ENCODE measurements around the gene BHLHA15. TPM values are rescaled to one million over a fixed set of nuclear protein-coding genes. Genes with fewer than 3 reads are reported as not detected.

BHLHA15 gene
- total RNA-seq = 0.20 and 0.44 TPM in 2 replicates

DNA sequence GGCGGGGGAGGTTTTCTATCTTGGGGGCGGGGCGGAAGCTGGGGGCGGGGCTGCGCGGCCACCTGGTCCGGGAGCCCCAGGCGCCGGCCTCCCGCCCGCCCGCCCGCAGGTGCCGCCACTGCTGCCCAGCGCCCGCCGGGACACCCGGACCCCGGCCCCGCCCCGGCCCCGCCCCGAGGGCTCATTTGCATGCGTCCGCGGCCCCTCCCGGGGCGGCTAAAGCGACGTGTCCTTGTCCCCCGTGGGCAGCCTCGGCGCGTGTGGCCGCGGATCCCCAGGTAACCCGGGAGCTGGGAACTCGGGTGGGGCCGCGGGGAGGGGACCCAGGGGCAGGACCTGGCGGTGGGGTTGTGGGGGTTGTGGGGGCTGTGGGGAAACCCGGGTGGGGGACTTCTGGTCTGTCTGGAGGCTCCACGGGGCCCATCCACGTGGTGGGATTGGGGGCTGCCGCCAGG lies at the start of gene BHLHA15:
BHLHA15 (plus strand) TSS at position 219 of the 455 bp plus-strand sequence. CDS start 871 bp downstream, outside the sequence.
- peak in 1 of 2 donors; percentile 19 for DNase-seq (ENCODE audit: low read depth in 2 of 2)

DNA sequence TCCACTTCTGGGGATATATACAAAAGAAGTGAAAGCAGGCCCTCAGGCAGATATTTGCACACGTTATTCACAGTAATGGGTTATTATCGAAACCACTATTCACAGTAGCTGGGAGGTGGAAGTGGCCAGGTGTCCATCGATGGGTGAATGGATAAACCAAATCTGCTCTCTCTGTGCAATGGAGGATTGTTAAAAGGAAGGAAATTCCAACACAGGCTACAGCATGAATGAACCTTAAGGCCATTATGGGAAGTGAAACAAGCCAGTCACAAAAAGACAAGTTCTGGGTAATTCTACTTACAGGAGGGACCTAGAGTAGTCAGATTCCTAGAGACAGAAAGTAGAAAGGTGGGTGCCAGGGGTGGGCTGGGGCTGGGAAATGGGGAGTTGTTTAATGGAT lies 48.5 kb upstream of the BHLHA15 start:
- DNase-seq (ENCODE audit: low read depth in 2 of 2) = no peak

DNA sequence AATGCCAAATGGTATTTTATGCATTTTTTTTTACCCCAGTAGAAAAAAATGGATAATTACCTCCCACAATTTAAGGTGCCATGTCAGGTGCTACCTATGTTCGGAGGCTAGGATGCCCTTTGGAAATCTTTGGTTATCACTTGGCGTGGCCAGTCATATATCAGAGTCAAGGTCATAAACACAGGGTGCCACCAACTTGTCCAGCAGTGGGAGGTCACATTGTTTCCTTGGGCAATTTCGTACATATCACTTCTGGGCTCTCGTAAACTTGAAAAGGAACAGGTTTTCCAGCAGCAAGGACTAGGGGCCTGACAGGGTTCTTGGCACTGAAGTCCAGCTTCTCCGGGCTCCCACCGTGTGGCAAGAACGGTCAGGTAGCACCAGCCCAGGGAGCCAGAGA lies 48.0 kb upstream of the BHLHA15 start:
- no peak for DNase-seq (ENCODE audit: low read depth in 2 of 2)

DNA sequence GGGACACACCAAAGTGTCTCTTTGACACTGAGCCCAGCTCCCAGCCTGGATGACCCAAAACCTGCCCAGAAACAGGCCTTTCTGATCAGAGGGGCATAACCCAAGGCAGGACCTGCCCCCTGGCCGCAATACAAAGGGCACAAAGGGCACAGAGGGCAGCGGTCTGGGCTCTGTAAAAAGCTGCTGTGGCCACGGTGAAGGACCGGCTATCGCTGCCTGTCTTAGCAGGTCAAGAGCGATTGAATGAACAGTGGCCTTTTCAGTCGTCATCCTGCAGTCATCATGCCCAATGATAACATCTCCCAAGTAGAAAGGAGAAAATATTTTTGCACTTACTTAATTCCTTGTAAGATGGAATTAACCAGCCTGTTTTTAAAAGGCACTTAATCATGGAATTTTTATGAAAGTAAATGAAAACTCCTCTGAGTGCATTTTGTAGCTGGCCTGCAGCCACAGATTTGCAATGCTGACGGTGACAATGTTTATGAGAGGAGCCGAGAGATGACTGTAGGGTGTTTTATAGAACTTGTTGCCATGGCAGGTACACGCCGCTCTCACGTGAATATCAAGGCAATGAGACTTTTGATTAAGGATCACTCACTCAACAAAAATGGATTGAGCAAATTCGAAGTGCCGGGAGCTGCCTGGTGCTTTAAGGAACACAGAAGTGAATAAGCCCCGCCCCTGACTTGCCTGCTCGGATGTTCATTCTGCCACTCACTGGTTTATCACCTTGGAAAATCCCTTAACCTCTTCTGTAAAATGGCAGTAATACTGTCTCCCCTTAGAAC lies 47.3 kb upstream of the BHLHA15 start:
- peak in 1 of 2 donors; percentile 17 for DNase-seq (ENCODE audit: low read depth in 2 of 2)

DNA sequence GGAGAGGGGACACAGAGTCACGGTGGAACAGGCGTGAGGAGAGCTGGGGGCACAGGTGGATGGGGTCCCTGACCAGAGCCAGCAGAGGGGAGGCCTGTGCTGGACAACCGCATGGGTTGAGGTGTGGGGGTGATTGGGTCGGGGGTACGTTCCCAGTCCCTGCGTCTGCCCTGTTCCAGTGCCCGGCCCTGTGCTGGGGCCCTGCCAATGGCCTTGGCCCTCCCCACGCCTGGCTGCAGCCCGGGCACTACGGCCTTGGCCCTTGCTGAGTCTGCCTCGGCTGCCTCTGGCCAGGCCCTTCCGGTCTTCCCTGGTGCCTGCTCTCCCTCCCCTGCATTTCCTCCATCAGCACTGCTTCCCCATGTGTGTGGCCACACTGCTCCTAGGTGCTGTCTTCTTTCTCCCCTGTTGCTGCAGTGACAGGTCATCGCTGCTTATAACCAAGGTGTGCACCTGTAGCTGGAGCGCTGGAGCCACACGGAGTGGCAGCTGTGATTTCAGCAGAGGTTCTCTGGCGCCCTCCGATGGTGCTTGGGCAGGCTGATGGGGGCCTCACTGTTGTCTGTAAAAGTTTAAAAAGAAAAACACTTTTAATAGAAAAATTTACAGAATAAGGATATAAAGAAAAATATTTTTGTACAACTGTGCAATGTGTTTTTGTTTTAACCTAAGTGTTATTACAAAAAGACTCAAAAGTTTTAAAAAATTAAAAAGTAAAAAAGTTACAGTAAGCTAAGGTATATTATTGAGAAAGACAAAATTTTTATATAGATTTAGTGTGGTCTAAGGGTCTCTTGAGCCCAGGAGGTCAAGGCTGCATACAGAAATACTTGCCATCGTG lies 45.2 kb upstream of the BHLHA15 start:
- peak; percentile 48 to 64 for DNase-seq (ENCODE audit: low read depth in 2 of 2)

DNA sequence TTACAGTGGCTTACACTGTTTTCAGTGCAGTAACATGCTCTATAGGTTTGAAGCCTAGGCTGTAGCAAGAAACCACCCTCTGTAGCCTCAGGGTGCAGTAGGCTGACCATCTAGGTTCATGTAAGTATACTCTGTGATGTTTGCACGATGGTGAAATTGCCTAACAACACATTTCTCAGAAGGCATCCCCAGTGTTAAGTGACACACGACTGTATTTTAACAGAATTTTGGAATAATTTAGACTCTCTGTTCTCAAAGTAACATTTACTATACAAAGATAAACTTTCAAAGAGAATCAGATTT lies 44.6 kb upstream of the BHLHA15 start:
- DNase-seq (ENCODE audit: low read depth in 2 of 2) = no peak

DNA sequence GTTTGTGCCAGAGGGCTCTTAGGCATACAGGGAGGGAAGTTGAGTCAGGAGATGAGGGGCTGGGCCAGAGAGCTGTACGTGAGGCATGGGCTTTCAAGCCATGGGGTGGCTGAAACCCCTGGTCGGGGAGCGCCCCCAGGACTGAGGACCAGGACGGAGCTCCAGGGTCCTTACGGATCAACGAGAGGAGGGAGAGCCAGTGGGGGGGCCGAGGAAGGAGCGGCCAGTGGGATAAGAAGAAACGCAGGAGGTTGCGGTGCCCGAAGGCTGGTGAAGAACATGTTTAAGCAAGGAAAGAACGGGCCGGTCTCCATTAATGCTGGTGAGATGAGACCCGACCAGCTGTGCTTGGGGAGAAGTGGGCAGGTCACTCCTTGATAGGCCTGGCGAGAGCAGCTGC lies 43.6 kb upstream of the BHLHA15 start:
- no peak for DNase-seq (ENCODE audit: low read depth in 2 of 2)

DNA sequence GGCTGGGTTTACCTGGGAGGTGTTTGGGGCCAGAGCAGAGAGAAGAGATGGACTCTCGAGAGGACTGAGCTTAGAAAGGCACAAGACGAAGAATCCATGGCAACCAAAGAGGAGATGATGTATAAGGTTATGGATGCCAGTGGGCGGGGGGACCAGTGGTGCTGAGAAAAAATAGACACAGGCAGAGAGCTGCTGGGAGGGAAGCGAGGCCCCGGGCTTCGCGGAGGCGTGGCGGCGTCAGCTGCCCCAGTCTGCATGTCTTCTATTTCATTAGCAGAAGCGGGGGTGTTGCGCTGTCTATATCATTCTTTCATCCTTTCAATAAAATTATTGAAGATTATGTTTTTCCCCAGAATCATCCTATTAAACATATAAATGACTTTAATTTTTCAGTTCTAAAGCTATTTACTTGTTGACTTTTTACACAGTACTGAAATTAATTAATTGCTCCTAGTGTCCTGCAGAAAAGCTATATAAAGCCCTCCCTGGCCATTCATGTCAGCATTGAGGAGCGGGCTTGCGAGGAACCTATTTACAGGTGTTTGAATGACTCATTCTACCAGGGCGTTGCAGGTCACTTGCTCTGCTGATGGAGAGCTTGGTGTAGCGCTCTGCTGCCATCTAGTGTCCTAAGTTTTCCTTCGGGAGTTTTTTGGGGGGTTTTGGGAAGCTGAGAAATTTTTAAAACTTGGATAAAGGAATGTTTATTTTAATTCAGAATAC lies 42.9 kb upstream of the BHLHA15 start:
- DNase-seq (ENCODE audit: low read depth in 2 of 2) = peak; percentile 74 to 84

DNA sequence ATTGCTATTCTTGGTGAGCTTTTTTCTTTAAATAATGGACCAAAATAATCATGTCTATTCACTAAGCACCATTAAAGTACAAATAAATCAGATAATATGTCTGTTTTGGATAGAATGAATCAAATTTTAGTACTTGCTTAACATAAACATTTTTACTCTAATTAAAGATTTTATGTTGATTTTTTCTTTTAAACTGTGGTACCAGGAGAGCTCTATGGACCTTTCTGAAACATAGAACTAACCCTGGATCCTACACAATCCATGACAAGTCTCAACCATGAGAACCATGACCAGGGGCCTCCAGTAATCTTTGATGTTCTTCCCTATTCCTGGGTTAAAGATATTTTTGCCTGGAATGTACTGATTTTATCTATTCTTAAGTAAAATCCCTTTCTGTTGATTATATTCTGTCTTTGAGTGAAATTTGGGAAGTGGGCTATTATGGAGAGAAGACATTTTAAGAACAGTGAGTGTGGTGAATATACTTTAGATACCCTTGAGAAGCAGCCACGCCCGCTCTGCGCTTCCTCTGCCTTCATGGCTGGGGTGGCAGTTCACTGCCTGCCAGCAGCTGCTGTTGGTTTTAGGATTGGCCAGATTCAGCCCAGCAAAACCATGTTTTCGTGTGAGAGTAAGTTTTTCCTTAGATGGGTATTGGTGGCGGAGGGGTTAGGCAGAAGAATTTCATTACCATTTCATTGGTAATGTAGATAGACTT lies 42.2 kb upstream of the BHLHA15 start:
- DNase-seq (ENCODE audit: low read depth in 2 of 2) = no peak

DNA sequence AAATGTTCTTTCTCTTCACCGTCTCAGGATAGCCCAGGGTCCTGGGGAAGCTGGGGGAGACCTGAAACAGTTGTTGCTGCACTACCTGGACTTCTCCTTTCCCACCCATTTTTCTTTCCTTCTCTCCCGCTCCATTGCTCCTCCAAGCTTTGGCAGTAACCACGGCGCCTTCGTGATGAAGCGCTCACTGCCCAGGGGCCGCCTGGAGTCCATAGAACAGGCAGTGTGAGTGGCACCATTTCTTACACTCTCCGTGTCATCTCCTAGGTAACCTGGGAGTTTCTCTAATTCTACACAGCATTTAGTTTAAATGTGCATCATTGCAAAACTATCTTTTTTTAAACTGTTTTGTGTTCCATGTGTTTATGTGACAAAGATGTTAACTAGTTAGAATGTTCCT lies 40.3 kb upstream of the BHLHA15 start:
- DNase-seq (ENCODE audit: low read depth in 2 of 2) = no peak

DNA sequence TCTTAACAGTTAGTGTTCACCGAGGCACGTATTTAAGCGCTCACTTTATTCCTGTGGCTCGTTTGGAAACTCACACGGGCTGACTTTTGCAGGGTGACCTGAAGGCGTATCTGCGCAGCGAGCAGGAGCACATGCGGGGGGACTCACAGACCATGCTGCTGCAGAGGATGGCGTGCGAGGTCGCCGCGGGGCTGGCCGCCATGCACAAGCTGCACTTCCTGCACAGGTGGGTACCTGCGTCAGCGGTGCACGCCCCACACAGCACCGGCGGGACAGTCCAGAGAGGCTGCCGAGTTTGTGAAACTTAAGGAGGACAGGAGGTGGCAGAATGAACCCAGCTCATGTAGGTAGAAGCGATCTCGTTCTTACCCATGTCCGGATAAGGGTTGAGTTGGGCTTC lies 39.8 kb upstream of the BHLHA15 start:
- no peak for DNase-seq (ENCODE audit: low read depth in 2 of 2)

DNA sequence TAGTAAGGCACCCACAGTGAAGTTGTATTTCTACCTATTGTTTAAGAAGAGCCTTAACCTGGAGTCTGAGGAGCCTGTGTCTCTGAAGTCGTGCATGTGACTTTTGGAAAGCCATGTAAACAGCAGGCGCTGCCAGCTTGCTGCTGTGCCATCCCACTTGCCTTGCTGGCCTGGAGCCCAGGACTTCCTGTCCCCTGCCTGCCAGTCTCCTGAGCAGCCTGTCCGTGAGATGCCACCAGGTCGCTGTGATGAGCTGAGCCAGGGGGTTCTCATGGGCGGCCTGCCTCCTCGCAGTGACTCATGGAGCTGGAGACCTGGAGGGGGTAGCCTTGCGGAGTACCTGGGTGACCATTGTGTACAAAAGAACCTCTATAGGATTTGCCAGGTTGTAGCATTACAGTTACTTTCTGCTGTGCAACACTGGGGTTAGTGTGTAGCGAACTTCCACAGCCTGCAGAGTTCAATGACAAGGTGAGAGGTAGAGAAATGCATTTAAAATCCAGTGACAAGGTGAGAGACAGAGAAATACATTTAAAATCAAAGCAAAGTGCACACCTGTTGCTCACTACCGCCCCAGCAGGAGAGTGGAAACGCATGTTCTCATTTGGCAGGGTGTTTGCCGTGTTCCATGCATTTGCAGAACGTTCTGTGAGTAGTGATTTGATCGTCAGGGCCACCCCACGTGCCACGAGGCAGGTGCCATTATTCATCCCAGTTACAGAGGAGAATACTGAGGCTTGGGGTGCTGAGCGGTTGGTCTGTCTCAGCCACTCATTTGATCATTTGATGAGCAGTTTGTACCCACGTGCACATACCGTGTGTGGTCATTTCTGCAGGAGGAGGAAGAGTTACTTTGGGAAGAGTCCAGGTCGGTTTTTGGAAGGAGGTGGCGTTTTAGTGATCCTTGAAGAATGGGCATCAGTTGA lies 36.6 kb upstream of the BHLHA15 start:
- no peak for DNase-seq (ENCODE audit: low read depth in 2 of 2)

DNA sequence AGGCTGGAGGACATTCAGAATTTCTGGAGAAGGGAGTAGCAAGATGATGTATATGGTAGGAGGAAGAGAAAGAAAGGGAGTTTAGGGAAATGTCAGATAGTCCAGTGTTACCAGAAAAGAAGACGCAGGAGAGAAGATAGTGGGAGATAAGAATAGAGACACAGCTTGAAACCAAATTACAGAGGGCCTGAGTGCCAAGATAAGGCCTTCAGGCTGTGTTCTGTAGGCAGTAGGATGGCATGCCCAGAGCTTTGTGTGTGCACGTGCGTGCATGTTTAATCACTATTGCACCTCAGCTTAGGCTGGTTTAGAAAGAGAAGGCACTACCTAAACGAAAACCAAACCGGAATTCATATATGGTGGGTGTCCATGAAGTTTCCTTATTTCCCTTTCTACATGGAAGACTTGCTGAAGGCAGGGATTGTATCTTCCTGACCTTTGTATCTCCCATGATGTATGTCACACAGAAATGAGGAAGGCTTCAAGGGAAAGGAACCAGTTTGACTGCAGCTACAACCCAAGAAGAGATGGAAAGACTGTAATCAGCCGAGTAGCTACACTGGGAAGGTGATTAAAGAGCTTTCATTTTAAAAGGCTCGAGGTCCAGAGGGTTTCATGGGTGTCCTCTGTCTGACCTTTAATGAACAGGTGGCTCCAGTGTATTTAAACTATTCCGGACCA lies 35.8 kb upstream of the BHLHA15 start:
- DNase-seq (ENCODE audit: low read depth in 2 of 2) = no peak

DNA sequence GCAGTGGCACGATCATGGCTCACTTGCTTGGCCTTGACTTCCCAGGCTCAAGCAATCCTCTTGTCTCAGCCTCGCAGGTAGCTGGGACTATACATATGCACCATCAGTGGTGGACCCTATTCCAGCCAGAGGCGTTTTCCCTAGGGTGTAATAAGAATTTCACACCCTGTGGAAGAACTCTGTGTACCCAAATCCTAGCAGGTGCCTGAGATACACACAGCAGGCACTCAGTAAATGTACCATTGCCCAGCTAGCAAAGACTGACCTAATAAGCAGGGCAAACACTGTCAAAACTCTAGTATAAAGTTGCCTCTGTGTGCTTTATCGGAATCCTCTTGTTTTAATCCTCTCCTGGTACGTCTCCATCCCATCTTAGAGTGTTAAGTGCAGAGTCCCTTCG lies 33.7 kb upstream of the BHLHA15 start:
- DNase-seq (ENCODE audit: low read depth in 2 of 2) = no peak

DNA sequence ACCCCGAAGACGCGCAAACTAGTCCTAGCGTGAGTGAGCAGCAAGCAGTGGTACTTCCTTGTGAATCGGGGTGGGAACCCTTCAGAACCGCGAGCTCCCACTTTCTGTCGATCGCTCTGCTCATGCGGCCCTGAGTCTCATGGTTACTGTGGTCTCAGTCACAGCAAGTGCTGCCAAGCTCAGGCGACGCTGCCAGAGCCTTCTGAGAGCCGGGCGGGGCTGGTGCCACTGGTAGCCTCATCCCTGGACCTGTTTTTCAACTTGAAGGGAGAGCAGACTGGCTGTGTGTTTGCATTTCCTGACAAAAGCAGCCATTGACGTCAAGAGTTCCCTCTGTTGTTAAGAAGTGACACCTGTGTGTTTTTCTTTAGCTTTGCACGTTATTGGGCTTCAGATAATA lies 32.9 kb upstream of the BHLHA15 start:
- no peak for DNase-seq (ENCODE audit: low read depth in 2 of 2)

DNA sequence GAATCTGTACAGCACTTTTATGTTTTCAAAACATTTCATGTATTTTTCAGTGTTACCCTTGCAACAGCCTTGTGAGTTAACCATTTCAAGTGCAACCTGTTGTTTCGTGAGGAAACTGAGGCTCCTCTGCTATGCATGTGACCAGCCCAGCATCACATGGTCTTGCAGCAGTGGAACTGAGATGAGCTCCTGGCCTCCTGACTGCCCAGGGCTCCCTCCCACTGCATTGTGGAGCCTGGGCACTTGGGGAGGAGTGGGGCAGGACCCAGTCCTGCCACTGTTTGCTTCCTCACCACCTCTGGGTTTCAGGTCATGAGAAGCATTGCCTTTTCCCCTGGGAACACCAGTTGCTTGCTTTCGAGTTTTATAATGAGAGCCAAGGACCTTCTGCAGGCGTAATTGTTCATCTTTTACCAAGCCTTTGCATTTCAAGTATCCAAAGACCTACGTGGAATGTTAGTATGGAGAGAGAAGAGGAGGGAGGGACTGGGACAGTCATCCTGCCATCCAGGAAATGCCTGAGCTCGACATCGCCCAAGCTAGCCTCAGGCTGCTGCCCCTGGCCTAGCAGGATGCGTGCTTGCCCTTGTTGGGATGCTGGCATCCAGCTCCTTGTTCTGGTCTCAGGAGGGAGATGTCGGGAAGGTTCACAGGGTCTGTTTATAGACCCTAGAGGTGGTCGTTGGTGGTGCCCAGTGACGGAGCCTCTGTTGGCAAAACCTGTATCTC lies 32.3 kb upstream of the BHLHA15 start:
- DNase-seq (ENCODE audit: low read depth in 2 of 2) = no peak

DNA sequence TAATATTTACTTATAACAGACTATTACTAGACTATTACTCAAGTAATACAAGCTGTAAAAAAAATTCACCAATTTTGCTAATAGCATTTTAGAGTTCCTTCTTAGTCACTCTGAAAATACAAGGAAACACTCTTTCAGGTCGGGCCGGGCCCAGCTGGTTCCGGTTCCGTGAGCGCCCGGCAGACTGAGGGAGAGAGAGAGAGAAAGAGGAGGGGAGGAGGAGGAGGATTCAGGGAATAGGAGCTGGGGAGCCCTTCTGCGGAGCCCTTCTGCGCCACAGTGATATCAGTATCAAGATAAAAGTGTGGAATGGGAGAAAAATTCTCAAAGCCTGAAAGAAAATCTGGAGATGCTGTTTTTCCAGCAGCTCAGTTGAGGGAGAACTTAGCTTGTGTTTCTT lies 30.5 kb upstream of the BHLHA15 start:
- no peak for DNase-seq (ENCODE audit: low read depth in 2 of 2)

DNA sequence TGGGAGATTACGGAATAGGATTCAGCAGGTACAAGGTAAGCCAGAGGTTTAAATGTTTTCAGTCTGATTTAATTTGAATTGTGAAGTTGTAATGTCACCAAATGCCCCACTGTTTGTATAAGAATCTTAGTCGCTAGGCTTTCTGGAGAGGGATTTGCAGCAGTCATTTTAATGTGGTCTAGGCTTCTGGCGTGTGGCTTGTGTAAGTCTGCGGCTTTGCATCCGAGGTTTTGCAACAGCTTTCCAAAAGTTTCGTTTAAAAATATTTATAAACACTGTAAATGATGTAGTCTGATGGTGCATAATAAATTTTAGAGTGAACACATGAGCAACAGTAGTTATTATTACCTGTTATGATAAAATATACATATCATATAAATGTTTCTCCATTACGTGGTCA lies 26.1 kb upstream of the BHLHA15 start:
- DNase-seq (ENCODE audit: low read depth in 2 of 2) = no peak

DNA sequence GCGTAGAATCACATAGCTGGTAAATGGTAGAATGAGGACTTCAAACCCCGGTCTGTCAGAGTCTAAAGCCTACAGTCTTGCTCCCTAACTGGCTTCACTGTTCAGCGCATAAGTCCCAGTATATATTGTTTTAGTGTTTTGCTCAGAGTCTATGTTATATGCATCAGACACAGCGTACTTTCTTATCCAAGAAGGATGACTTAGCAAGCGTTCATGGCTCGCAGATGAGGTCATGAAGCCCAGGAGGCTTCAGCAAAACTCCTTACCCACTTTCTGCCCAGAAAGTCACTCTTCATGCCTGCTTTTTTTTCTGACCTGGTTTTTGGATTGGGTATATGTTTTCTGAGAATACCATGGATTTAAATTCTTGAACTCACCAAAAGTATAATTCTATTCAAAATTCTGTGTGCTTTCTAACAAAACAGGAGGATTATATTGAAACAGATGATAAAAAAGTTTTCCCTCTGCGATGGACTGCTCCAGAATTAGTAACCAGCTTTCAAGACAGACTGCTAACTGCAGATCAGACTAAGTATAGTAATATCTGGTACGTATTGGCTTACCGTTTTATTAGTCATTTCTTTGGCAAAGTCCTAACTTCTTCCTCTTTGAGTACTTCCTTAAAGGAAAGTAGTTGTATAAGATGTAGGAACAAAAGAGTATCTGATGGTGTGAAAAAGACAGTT lies 24.6 kb upstream of the BHLHA15 start:
- peak in 1 of 2 donors; percentile 77 for DNase-seq (ENCODE audit: low read depth in 2 of 2)
